NCI-H1694 (cell line): ENCODE measurements around the gene MESP2.
"Not testable (repeated sequence)": the region's sequence is repeated elsewhere in the genome, so short reads cannot be mapped to it uniquely, and the experiment has no call there.

Source experiments
- DNase-seq: peaks from one replicate; lab custom pipeline; 2025; lab: John Stamatoyannopoulos, UW

MESP2 gene

DNA sequence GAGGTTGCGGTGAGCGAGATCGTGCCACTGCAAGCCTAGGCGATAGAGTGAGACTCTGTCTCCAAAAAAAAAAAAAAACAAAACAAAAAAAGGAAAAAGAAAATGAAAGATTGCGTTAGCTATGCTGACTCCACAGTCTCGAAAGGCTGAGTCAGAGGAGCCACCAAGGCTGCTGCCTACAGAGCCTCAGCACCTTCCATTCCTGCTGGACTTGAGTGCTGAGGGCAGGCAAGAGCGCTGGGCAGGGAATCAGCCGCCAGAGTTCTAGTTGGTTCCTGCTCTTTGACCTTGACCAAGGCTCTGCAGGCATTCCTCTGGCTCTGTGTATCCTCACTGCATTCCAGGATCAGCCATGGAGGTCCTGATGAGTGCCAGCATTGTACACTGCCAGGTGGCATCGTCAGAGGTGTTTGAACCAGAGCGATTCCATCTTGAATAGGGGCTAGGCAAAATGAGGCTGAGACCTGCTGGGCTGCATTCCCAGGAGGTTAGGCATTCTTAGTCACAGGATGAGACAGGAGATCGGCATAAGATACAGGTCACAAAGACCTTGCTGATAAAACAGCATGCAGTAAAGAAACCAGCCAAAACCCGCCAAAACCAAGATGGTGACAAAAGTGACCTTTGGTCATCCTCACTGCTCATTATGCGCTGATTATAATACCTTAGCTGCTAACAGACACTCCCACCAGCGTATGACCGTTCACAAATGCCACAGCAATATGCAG lies 5.9 kb downstream of the MESP2 start:
- DNase-seq = no peak

DNA sequence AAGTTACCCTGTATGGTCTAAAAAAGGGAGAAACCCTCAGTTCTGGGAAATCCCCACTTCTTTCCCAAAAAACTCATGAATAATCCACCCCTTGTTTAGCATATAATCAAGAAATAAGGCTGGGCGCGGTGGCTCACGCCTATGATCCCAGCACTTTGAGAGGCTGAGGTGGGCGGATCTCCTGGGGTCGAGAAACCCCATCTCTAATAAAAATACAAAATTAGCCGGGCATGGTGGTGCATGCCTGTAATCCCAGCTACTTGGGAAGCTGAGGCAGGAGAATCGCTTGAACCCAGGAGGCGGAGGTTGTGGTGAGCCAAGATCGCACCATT lies 6.5 kb downstream of the MESP2 start:
- DNase-seq = not testable (repeated sequence)

DNA sequence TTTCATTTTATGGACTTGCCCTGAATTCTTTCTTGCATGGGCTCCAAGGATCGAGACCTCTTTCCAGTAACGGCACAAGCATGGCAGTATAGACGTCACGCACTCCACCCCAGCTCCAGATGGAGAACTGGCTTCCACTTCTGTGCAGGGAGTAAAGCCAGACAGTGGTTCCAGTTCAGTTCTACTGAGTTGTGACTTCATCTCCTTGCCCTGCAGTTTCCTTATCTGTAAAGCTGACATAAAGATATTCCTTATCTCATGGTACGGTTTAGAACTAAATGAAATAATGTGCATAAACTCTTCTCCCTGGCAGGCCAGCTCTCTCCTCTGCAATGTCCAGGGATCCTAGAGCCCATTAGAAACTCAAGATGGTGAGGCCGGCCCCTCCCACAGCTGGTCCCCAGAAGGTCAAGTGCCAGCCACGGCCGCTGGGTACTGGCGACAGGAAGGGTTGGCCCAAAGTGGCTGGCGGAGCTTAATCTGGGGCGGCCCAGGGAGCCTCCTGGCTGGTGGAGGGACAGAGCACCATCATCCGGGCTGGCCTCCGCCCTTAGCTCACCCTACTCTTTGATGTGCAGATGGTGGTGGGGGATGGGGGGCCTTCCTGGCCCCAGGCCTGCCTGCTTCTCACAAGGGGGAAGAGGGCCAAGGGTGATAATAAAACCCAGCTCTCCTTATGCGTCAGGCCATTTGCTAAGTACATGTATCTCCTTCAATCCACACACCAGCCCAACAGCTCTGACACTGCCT lies 7.2 kb downstream of the MESP2 start:
- no peak for DNase-seq

DNA sequence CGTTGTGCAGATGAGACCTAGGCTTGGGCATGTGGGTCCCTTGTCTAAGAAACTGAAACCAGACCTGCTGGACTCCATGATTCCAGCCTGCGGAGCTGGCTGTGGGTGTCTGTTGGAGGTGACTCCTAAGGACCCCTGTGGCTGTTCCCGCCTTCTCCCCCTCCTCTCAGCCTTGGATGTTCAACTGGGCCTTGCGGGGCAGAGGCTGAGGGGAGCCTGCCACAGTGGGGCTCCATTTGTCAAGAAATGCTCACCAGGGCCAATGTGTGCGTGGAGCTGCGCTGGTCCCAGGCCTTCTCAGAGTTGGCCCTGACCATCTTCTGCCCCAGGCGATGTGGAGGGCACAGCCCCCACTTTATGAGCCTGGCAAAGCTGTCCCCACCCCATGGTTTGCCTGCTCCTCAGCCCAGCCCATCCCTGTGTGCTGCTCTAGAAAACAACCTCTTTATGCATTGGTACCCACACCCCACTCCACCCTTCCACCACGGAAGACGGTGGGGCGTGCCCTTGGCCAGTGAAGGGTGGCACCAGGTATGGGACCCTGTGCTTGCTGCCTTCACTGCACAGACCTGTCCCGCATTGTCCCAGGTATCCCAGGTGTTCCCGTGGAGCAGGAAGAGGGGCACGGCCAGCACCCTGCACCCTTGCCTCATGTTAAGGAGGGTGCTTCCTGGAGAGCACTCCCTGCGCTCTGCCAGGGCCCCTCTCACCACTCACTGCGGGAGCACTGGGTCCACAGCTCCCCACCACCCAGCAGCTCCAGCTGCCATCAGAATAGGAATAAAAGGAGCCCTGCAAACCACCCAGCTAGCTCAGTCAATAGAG lies 7.9 kb downstream of the MESP2 start:
- DNase-seq = no peak

DNA sequence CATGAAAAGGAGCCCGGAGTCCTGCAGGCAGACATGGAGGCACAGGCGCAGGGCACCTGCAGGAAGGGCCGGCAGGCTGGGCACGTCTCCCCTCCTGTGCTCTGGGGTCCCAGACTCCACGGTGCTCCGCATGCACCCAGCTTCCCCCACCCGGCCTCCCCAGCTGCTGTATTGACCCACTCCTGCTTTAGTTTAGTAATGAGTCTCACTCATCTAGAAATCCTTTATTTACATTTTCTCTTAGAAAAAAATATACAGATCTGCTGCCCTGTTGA lies 8.5 kb downstream of the MESP2 start:
- no peak for DNase-seq

DNA sequence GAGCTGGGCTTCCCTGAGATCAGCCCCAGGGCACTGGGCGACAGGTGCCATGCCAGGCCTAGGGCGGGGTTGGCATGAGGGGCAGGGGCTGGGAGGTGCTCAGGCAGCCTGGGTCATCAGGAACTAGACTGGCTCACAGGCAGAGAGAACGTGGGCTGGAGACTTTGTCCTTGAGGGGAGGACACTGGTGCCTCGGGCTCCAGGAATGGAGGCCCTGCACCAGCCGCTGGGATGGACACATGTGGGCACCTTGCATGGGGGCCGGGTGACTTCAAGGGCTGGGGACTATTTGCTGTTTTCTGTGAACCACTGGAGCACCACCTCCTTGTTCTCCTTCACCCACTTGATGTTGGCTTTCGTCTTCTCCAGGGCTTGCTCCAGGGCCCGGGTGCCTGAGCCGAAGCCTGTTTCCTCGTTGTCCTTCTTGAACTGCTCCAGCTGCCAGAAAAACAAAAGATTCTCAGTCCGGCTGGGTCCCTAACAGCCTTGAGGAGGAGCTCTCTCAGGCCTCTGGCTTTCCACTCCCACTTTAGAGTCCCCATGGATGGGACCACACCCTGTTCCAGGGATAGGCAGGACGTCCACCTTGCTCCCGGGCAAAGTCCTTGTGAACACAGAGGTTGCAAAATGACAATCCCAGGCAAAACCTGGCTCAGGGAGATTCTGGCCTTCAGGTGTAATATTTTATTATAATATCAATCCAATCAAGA lies 9.1 kb downstream of the MESP2 start:
- no peak for DNase-seq

DNA sequence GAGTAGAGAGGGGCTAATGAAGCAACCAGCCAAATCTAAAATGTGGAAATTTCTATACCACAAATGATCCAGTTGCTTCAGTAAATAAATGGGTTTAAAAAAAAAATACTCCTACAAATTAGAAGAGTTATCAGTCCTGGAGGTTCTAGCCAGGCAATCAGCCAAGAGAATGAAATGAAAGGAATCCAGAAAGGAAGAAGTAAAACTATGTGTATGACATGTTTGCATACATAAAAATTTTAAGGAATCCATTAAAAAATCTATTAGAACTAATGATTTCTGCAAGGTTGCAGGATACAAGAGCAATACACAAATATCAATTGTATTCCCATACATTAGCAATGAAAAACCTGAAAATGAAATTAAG lies 9.6 kb downstream of the MESP2 start:
- no peak for DNase-seq

DNA sequence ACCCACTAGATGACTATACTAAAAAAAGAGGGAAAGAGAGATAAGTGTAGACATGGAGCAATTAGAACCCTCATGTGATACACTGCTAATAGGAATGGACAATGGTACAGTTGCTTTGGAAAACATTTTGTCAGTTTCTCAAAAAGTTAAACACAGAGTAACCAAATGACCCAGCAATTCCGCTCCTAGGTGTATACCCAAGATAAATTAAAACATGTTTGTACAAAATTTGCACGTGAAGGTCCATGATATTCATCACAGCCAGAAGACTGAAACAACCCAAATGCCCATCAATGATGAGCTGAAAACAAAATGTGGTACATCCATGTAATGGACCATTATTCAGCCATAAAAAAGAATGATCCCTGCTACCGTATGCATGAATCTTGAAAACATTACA lies 11.8 kb downstream of the MESP2 start:
- no peak for DNase-seq

DNA sequence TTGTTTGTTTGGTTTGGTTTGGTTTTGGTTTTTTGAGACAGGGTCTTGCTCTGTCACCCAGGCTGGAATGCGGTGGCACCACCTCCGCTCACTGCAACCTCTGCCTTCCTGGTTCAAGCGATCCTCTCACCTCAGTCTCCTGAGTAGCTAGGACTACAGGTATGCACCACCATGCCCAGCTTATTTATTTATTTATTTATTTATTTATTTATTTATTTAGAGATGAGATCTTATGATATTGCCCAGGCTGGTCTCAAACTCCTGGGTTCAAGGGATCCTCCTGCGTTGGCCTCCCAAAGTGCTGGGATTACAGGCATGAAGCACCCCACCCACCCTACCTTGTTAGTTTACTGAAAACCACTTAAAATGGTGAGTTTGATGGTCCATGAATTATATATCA lies 12.5 kb downstream of the MESP2 start:
- DNase-seq = not testable (repeated sequence)

DNA sequence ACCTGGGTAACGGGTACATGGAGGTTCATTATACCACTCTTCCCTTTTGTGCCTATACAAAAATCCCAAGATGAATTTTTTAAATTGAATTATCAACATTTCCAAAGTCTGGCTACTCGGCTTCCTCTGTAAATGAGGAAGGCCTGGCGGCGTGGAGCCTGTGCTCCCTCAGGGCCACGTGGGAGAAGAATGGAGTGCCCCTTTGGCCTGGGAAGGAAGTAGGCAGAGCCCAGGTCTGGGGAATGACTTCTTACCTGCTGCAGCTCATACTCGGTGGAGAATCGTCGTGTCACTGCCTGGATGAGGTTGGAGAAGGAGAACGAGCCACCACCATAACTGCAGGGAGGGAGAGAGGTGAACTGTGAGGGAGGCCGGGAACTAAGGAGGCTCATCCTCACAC lies 14.1 kb downstream of the MESP2 start:
- no peak for DNase-seq

DNA sequence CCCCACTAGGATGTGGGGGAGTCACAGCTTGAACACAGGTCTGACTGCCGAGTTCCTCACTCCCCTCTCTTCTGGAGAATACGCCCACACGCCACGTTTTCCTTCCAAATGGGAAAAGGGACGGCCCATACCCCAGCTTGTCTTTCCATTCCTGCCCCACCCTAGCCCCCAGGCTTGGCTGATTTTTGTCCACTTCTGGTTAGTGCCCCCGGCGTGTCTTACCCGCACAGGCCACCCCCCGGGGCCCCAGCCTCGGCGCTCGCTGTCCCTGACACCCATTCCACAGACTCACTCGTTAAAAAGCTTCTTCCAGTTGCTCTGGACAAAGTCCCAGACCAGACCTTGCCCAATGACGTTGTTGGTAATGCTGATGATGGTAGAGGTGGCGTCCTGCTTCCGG lies 14.5 kb downstream of the MESP2 start:
- no peak for DNase-seq

DNA sequence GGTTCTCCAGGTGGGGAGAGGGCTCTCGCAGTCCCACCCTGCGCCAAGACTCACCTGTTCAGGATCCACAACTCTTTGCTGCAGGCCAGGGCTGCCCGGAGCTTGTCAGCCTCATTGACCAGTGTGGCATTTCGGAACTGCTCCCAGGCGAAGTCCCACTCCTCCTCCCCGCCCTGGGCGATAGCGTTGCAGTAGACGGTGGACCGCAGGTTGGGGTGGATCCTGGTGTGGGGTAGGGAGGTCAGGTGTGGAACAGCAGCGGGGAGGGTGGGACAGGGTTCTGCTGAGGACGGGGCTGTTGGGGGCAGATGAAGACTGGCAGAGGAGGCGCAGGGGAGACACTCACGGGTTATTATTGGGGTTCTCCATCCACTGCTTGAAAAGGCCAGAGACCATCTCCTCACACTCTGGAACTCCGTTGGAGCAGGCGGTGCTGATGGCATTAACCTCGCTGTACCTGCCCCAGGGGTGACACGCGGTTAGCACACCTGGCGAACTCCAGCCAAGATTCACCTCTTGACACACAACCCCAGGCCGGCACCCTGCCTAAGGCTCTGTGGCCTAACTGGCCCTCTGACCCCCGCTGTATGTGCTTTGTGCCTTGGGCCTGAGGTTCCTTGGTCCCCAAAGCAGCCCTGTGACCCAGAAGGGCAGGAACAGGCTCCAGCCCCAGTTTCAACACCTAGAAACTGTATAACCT lies 16.1 kb downstream of the MESP2 start:
- no peak for DNase-seq

DNA sequence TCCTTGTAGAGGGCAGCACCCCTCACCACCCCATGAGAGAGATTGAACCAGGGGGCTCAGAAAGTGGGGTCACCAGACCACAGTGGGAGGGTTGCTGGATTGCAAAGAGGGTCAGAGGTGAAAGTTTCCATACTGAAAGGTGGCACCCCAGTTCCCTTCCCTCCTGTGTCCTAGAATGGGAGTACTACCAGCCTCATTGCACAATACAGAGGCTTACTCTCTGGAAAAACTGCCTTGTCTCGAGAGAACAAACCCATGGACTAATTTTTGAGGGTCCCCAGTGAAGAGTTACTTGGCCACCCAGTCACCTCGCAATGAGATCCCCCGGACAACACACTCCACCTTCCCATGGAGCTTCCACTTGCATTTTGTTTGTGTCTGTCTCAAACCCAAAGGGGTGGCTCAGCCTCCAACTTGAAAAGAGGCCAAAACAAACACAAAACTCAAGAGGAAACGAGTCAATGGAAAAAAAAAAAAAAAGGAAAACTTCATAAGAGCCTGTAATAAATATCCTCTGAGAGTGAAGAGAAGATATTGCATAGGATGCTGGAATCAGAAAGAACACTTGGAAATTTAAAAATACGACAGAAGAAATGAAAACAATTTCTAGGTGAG lies 18.6 kb downstream of the MESP2 start:
- DNase-seq = no peak

DNA sequence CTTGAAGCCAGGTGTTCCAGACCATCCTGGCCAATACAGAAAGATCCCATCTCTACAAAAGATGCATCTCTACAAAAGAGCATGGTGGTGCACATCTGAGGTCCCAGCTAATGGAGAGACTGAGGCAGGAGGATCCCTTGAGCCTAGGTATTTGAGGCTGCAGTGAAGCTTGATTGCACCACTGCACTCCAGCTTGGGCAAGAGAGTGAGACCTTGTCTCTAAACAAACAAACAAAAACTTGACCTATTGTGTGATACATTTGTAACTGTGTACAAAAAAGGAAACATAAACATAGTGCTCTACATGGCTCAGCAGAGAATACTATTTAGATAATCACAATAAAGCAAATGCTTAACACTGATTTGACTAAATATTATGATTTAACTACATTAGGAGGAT lies 19.9 kb downstream of the MESP2 start:
- DNase-seq = no peak

DNA sequence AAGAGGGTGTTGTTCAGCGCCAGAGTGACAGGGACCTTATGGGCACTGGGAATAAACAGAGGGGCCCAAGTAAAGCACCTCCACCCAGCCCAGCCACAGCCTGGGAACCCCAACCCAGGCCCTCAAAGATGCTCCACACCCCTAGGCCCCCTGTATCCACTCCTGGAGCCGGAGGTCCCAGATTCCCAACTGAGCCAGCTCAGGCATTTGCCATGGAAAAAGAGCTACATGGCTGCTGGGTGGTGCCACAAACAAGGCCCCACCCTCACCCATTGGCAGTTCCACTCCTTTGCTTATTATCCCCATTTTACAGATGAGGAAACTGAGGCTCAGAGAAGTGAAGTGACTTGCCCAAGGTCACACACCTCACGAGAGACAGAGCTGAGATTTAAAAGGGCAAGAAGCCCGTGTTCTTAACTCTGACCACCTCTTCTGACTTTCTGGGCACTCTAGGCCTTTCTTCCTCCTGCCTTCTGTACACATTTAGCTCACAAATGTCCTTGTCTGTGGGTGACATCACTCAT lies 21.6 kb downstream of the MESP2 start:
- no peak for DNase-seq

DNA sequence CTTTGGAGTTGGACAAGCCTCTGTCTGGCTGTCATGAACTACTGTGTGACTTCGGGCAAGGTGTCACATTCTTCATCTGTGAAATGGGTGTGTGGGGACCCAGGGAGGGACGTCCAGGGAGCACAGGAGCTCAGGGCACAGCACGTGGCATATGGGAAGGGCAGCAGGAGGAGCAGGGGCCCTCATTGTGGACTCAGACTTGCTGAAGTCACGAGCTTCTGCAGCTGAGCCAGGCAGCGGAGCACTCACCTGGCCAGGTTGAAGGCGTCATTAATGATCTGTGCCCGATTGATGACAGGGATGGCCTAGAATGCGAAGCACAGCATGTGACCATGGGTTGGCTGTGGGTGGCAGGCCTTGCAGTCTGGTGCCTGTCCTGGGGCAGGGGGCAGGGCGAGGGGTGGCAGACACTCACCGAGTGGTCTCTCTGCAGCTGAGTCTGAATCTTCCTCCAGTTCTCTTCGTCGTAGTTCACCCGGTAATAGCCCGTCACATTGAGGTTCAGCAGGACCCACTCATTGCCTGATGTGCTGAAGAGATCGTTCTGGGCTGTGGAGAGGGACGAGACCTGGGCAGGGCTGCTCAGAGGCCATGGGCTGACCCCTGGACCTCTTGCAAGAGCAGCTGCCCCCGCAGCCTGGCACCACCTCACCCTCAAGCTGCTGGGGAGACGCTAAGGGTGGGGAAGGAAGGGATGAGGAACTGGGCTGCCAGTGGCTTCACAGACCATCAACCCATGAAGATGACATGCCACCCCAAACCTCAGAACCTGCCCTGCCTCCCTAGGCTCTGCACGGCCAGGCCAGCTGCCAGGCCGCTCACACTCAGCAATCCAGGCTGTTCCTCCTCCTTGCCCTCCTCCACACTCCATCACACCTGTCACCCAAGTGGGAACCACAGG lies 23.1 kb downstream of the MESP2 start:
- no peak for DNase-seq

DNA sequence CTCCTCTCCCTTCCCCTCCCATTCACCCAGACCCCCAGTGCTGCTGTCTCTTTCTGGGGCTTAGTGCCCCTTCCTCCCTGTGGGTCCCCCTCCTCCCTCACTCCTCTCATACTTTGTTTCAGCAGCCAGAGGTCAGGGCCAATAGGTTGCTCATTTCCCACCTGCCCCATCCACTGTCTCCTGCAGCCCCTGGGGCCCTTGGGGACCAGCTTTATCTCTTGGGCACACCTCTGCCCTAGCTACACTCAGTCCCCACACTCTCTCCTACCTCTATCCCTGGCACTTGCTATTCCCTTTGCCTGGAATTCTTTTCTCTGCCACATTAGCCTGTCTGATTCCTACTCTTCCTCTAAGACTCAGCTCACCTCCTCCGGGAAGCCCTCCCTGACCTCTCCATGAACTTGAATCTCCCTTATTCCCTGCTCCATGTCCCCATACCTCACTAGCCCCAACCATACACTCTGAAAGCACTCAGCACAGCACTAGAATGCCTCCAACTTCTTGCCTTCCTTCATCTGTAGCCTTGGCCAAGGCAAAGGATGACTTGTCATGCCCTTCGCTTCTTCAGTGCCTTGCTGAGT lies 23.9 kb downstream of the MESP2 start:
- no peak for DNase-seq

DNA sequence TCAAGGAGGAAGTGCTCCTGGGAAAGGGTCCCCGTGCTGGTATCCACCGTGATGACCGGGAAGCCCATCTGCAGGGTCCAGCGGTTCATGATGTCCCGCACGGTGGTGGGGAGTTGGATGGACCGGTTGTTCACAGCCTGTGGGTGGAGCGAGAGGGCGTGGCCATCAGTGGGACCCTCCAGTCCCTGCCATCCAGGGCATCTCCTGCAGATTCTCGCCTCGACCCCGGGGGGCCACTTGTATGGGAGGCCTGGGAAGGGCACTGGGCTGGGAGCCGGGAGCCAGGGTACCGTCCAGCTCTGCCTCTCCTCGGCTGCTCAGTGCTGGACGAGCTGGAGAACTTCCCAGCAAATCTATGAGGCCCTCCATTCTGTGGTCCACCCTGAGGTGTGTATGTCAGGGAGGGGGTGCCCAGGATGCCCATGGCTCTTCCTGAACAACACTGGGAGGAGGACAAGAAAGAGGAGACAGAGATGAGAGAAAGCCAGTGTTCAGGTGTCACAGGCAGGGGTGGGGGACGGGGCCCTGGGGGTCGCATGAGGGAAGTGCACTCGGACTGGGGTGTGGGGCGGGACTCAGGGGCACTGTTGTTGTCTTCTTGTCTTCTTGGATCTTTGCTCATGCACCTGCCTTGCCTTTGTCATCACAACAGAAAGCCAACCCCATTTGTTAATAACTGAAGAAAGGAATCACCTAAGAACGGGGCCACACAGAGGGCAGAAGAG lies 25.5 kb downstream of the MESP2 start:
- no peak for DNase-seq

DNA sequence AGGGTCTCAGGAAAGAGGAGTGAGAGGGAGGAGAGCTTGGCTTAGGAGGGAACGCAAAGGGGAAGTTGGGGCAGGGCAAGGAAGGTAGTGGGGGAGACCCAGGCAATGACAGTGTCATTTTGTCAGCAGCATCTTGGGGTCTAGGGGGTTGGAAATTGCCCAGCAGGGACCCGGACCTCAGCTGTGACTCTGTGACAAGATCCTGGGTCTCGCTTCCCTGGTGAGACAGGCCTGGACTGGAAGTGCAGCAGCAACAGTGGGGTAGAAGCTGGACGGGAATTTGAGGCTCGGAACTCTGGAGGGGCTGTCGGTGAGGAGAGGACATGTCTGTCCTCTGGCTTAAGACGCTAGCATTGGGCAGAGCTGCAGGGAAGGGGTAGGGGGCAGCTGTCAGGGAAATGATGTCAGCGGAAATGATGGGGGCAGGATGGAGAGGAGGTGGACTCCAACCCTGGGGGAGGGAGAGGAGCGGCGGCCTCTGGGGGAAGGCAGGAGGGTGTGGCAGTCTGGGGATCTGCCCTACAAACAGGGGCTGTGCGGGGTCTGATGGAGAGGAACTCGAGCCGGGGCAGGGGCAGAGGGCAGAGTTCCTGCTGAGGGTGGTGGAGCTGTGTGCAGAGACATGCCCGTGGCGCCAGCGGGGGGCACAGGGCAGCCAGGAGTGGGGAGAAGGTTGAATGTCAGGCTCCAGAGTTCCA lies 26.2 kb downstream of the MESP2 start:
- DNase-seq = no peak
